PC-9 (cell line): Measurements from ENCODE around the gene PDE8A. TPM values are rescaled to one million over a fixed set of nuclear protein-coding genes. Genes with fewer than 3 reads are reported as not detected.
"Not testable (repeated sequence)": the region's sequence is repeated elsewhere in the genome, so short reads cannot be mapped to it uniquely, and the experiment has no call there.

Experiments used
- BruUV-seq: library from RNA; stranded (reverse); fragments of 400-500 nt; replicated peaks from 2 replicates; lab custom pipeline; 2021; lab: Mats Ljungman, UMichigan
- CTCF ChIA-PET: fragments of 300-600 bp; sonication (Branson Sonifier 250); formaldehyde crosslinking; loops from one replicate; lab custom pipeline; 2022; ENCODE audit warnings: antibody characterized with exemption; lab: Charles Lee
- POLR2A ChIA-PET: fragments of 300-600 bp; sonication (Branson Sonifier 250); formaldehyde crosslinking; loops from one replicate; lab custom pipeline; 2022; ENCODE audit warnings: antibody characterized with exemption; ENCODE audit not compliant: unreplicated experiment; lab: Charles Lee
- DNase-seq, 2 experiments: peaks; one replicate each; pipeline versions ENCODE4 v3.0.0 to v3.0.0-alpha.2; 2015 to 2022; ENCODE audit warnings: mixed read lengths in 1 of 2
- H2AFZ ChIP-seq: fragments of 200-600 bp; sonication (generic); 2 replicates; pipeline ENCODE4 v1.8.1; 2017; ENCODE audit warnings: antibody characterized with exemption
- H3F3A ChIP-seq: fragments of 200-600 bp; sonication (generic); 2 replicates; pipeline ENCODE4 v1.8.1; 2017; ENCODE audit warnings: antibody characterized with exemption, mild to moderate bottlenecking, low read depth; ENCODE audit not compliant: insufficient read depth
- H3K27ac ChIP-seq: fragments of 200-600 bp; sonication (generic); 2 replicates; pipeline ENCODE4 v1.6.1; 2016; ENCODE audit warnings: mixed run types
- H3K27me3 ChIP-seq: fragments of 200-600 bp; sonication (generic); 2 replicates; pipeline ENCODE4 v1.6.1; 2016; ENCODE audit warnings: low read depth, mixed run types; ENCODE audit not compliant: insufficient read depth
- H3K36me3 ChIP-seq: fragments of 200-600 bp; sonication (generic); 2 replicates; pipeline ENCODE4 v1.6.1; 2016; ENCODE audit warnings: low read depth, mixed run types
- H3K4me1 ChIP-seq: fragments of 200-600 bp; sonication (generic); replicated peaks from 2 replicates; pipeline ENCODE4 v1.6.1; 2016; ENCODE audit warnings: mixed run types; ENCODE audit not compliant: insufficient read depth
- H3K4me2 ChIP-seq: fragments of 200-600 bp; sonication (generic); 2 replicates; pipeline ENCODE4 v1.6.1; 2017; ENCODE audit warnings: mixed run types
- H3K4me3 ChIP-seq: fragments of 200-600 bp; sonication (generic); 2 replicates; pipeline ENCODE4 v1.6.1; 2016; ENCODE audit warnings: mixed run types
- H3K79me2 ChIP-seq: fragments of 200-600 bp; sonication (generic); 2 replicates; pipeline ENCODE4 v1.6.1; 2017; ENCODE audit warnings: low read depth, mixed run types
- H3K9me2 ChIP-seq: fragments of 200-600 bp; sonication (generic); 2 replicates; pipeline ENCODE4 v1.8.1; 2017; ENCODE audit warnings: mild to moderate bottlenecking; ENCODE audit not compliant: insufficient read depth
- H3K9me3 ChIP-seq: fragments of 200-600 bp; sonication (generic); 2 replicates; pipeline ENCODE4 v1.8.1; 2016; ENCODE audit warnings: low read depth; ENCODE audit not compliant: insufficient read depth
- H4K20me1 ChIP-seq: fragments of 200-600 bp; sonication (generic); 2 replicates; pipeline ENCODE4 v1.8.1; 2017; ENCODE audit not compliant: insufficient read depth
- CTCF ChIP-seq: fragments of 200-600 bp; sonication (generic); conservative IDR thresholded peaks from 2 replicates; pipeline ENCODE4 v1.6.1; 2017; ENCODE audit warnings: mixed run types, antibody characterized with exemption, mild to moderate bottlenecking, moderate library complexity
- EZH2 ChIP-seq: fragments of 200-600 bp; sonication (generic); IDR thresholded peaks from 2 replicates; pipeline ENCODE4 v1.8.0; 2017; ENCODE audit warnings: antibody characterized with exemption, low read depth
- intact Hi-C: fragments of 100-400 bp; cut with micrococcal nuclease; formaldehyde crosslinking; loops from one replicate; pipeline ENCODE4 v1.10.0; 2022; ENCODE audit not compliant: unreplicated experiment
- total RNA-seq: library from RNA; stranded (reverse); gene quantifications from 2 replicates; pipeline ENCODE4 v1.2.3, GENCODE V29; 2021

PDE8A gene
- total RNA-seq, 1 experiment from 2014 or later = 47.3 TPM

GRCh38 chr15:85171736-85172135 lies 190.1 kb downstream of the PDE8A start:
- Histone ChIP-seq H3K79me2 (no peaks in the 10 kb centered on the region), H3F3A (no peaks in the 10 kb centered on the region; the same call in 1 of the 2 replicates), H3K27ac (no peak overlapping the region), H3K9me3 (peaks cover 10% of the 10 kb centered on the region), H3K4me3 (no peak overlapping the region), H3K9me2 (no peaks in the 10 kb centered on the region), H3K27me3 (no peaks in the 10 kb centered on the region), H3K36me3 (no peaks in the 10 kb centered on the region), H4K20me1 (no peaks in the 10 kb centered on the region), H2AFZ (no peak overlapping the region), H3K4me2 (no peak overlapping the region), H3K4me1 (peaks cover 7% of the 10 kb centered on the region)
- ChIA-PET POLR2A (no interaction called here), CTCF (no interaction called here)
- intact Hi-C loops = no loop called here
- no TSS peak for BruUV-seq
- TF ChIP-seq EZH2 = no peak
- no peak for TF ChIP-seq CTCF
- DNase-seq = no peak

GRCh38 chr15:85172846-85173490 lies 191.3 kb downstream of the PDE8A start:
- Histone ChIP-seq H3K4me1 (peaks cover 17% of the 10 kb centered on the region), H3K79me2 (no peaks in the 10 kb centered on the region), H3K4me3 (no peak overlapping the region), H2AFZ (no peak overlapping the region), H3K4me2 (no peak overlapping the region), H3K27ac (no peak overlapping the region), H4K20me1 (no peaks in the 10 kb centered on the region), H3F3A (no peaks in the 10 kb centered on the region), H3K36me3 (no peaks in the 10 kb centered on the region), H3K27me3 (no peaks in the 10 kb centered on the region), H3K9me2 (no peaks in the 10 kb centered on the region), H3K9me3 (peaks cover 10% of the 10 kb centered on the region)
- TF ChIP-seq CTCF (no peak), EZH2 (no peak)
- intact Hi-C loops = no loop called here
- BruUV-seq = no TSS peak
- ChIA-PET POLR2A (no interaction called here), CTCF (no interaction called here)
- no peak for DNase-seq

DNA sequence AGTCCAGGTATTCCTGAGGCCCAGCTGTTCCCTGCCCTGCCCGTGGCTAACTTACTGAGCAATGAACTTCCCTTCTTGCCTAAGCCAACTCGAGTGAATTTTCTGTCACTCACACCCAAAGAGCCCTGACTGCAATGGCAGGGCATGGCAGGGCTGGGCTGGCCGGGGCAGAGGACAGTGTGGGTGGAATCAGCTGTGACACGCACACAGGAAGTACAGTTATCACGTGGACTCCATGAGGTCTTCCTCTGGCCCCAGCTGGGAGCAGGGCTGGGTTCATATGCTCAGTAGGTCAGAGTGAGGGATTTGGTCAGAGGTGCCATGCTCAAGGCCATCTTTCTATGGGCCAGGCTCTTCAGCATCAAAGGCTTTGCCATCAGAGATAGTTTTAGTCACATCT lies 192.0 kb downstream of the PDE8A start:
- CTCF ChIA-PET, H3F3A ChIP-seq, H3K9me2 ChIP-seq, H3K27ac ChIP-seq, H3K27me3 ChIP-seq, H3K4me2 ChIP-seq, H3K79me2 ChIP-seq, DNase-seq, BruUV-seq, H3K36me3 ChIP-seq, H4K20me1 ChIP-seq, H3K4me3 ChIP-seq, H3K9me3 ChIP-seq, intact Hi-C loops, H2AFZ ChIP-seq, POLR2A ChIA-PET: not testable (repeated sequence)
- peaks cover 17% of the 10 kb centered on the region for H3K4me1 ChIP-seq

GRCh38 chr15:85174521-85174920 lies 192.9 kb downstream of the PDE8A start:
- Histone ChIP-seq H3K36me3 (no peaks in the 10 kb centered on the region), H3K4me2 (no peak overlapping the region), H3F3A (no peaks in the 10 kb centered on the region), H3K9me3 (peaks cover 10% of the 10 kb centered on the region), H3K9me2 (no peaks in the 10 kb centered on the region), H4K20me1 (no peaks in the 10 kb centered on the region), H3K4me3 (no peak overlapping the region), H3K27me3 (no peaks in the 10 kb centered on the region), H3K79me2 (no peaks in the 10 kb centered on the region), H2AFZ (no peak overlapping the region), H3K27ac (no peak overlapping the region), H3K4me1 (peaks cover 13% of the 10 kb centered on the region)
- ChIA-PET CTCF (interaction anchor here (0.6 kb wide), 1 partner anchor 431 kb away, joined by 16 read pairs; no protein-coding TSS in a partner anchor), POLR2A (no interaction called here)
- BruUV-seq = no TSS peak
- DNase-seq = no peak
- TF ChIP-seq CTCF = no peak
- TF ChIP-seq EZH2 = no peak
- intact Hi-C loops = no loop called here

DNA sequence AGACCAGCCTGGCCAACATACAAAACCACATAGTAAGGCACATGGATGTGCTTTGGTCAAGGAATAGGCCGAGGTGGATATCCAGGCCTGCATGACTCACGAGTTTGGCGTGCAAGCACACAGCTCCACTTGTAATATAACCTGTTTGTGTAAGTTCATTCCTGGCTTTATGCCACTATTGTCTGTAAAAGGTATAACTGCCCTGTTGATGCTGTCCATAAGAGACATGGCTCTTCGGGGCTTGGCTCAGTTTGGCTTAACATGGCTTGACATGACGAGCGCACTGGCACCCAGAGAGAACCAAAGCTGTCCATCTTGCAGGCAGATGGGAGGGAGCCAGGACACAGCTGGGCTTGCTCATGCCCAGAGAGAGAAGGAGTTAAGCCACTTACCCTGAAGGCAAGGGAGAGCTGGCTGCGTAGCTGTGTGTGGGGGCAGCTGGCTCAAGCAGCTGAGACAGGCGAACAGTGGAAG lies 195.4 kb downstream of the PDE8A start:
- not testable (repeated sequence) for H3K27ac ChIP-seq

More for the DNA sequence above, 195.4 kb downstream of the PDE8A start:
- Histone ChIP-seq H3K4me2 (peak overlapping the region; percentile 47), H3K4me1 (peaks cover 13% of the 10 kb centered on the region)
- CTCF ChIA-PET = interaction anchor here (0.6 kb wide), 1 partner anchor 10 kb away, joined by 3 read pairs; no protein-coding TSS in a partner anchor
- H4K20me1 ChIP-seq, H3K9me2 ChIP-seq, H3F3A ChIP-seq, H2AFZ ChIP-seq, BruUV-seq, H3K27me3 ChIP-seq, H3K4me3 ChIP-seq, H3K36me3 ChIP-seq, intact Hi-C loops, H3K9me3 ChIP-seq, H3K79me2 ChIP-seq: not testable (repeated sequence)
- DNase-seq = peak; percentile 68 to 82
- POLR2A ChIA-PET = interaction anchor here (0.6 kb wide), 1 partner anchor 513 kb away, joined by 23 read pairs; no protein-coding TSS in a partner anchor
